Kidney (tissue), 14 donors: ENCODE measurements around the gene UPP2. TPM values are rescaled to one million over a fixed set of nuclear protein-coding genes. Genes with fewer than 3 reads are reported as not detected.

Source experiments
- DNase-seq, 5 donors: peaks; one replicate each; pipeline ENCODE4 v3.0.0-alpha.2; 2013 to 2020
- FAIRE-seq: peaks from 2 replicates; lab custom pipeline; 2012; peaks lifted over from hg19 to GRCh38; lab: Jason Lieb, UNC
- H3K27ac ChIP-seq, 2 donors: one replicate each; pipeline ENCODE4 v1.7.0; 2013; ENCODE audit warnings: low read depth in 2 of 2, low read length in 2 of 2, inconsistent platforms in 1 of 2
- H3K27me3 ChIP-seq: one replicate; pipeline ENCODE4 v1.7.1; 2013; ENCODE audit warnings: low read length, inconsistent platforms; ENCODE audit not compliant: control insufficient read depth, insufficient read depth
- H3K36me3 ChIP-seq, 3 donors: one replicate each; pipeline versions ENCODE4 v1.7.0 to v1.7.1; 2013; ENCODE audit warnings: low read length in 3 of 3, control low read depth in 1 of 3, inconsistent platforms in 1 of 3; ENCODE audit not compliant: insufficient read depth in 3 of 3, control insufficient read depth in 2 of 3
- H3K4me1 ChIP-seq, 3 donors: one replicate each; pipeline versions ENCODE4 v1.7.0 to v1.7.1; 2013; ENCODE audit warnings: low read length in 3 of 3, inconsistent platforms in 1 of 3, low read depth in 1 of 3; ENCODE audit not compliant: control insufficient read depth in 2 of 3, insufficient read depth in 2 of 3
- H3K4me3 ChIP-seq, 3 donors: one replicate each; pipeline versions ENCODE4 v1.7.0 to v1.8.1; 2013; ENCODE audit warnings: low read length in 3 of 3, control low read depth in 1 of 3, inconsistent platforms in 1 of 3
- H3K9ac ChIP-seq, 3 donors: one replicate each; pipeline versions ENCODE4 v1.7.0 to v1.7.1; 2013; ENCODE audit warnings: low read length in 3 of 3, control low read depth in 1 of 3, inconsistent platforms in 1 of 3
- H3K9me3 ChIP-seq, 3 donors: one replicate each; pipeline versions ENCODE4 v1.7.0 to v1.7.1; 2013; ENCODE audit warnings: low read length in 3 of 3, control low read depth in 1 of 3, inconsistent platforms in 1 of 3; ENCODE audit not compliant: control insufficient read depth in 2 of 3, insufficient read depth in 1 of 3
- intact Hi-C: fragments of 100-400 bp; cut with DNase I; formaldehyde crosslinking; loops from one replicate; pipeline ENCODE4 v1.11.1; 2022
- polyA plus RNA-seq: library from polyadenylated mRNA; stranded (reverse); fragments of 350-450 nt; fragmentation: Illumina TruSeq; extraction: RNeasy Lipid Tissue Mini Kit (QIAGEN cat#74804); gene quantifications from one replicate; pipeline ENCODE4 v1.2.3, GENCODE V29; 2014; ENCODE audit warnings: low read depth, low replicate concordance; ENCODE audit not compliant: insufficient read depth
- total RNA-seq: library from RNA; stranded (reverse); fragmentation: NEBNext Ultra II Directional; extraction: Animal tissue kit (Norgen Biotek cat#: 25700); gene quantifications from one replicate; pipeline ENCODE4 v1.2.1, GENCODE V29; 2021
- TF ChIP-seq, protein P1 (sequence below): IDR thresholded peaks from 3 replicates; pipeline ENCODE4 v1.5.1; 2012; ENCODE audit warnings: mild to moderate bottlenecking, moderate library complexity, borderline replicate concordance; ENCODE audit not compliant: insufficient read depth; ENCODE audit errors: extremely low read depth
- donor health status: control.
- donor health status: control.
- donor health status: control.
- donor health status: control.
- donor health status: control.
- donor health status: DM: yes; HTN: yes; CAD: no.
- donor health status: Normal renal cell carcinoma (clear cell type).

UPP2 gene
- total and polyA plus RNA-seq, 2 donors from 2014 or later = 0.19 to 20.9 TPM

DNA sequence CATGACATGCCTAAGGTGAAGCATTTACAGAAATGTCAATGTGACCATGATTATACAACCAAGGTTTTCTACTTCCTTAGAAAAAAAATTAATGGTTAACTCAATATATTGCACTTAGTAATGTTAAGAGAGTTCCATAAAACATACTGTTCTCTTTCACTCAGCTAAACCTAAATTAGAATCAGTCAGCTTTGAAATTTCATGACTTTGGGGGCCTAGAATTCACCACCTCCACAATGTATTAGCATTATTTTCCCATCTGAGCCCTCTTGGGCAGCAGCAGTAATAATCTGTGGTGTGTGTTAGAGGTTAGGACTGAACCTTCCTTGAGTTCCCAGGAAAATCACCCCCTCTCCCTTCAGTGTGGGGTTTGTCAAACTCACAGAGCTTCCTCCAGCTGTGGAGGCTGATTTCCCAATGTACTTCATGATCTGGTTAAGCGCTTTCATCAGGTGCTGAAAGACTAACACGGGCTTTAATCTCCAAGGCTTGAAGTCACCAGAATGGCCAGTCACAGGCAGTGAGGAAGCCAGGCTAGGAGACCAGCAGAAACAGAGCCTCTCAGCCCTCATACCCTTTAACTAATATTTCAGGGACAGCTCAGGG lies 7.1 kb upstream of the UPP2 start:
- peak overlapping the region; percentile 86 to 91 for H3K27ac ChIP-seq
- peak overlapping the region in 1 of 3 donors; percentile 28 for H3K9ac ChIP-seq
- H3K9me3 ChIP-seq = no peaks in the 10 kb centered on the region
- TF ChIP-seq, protein P1, sequence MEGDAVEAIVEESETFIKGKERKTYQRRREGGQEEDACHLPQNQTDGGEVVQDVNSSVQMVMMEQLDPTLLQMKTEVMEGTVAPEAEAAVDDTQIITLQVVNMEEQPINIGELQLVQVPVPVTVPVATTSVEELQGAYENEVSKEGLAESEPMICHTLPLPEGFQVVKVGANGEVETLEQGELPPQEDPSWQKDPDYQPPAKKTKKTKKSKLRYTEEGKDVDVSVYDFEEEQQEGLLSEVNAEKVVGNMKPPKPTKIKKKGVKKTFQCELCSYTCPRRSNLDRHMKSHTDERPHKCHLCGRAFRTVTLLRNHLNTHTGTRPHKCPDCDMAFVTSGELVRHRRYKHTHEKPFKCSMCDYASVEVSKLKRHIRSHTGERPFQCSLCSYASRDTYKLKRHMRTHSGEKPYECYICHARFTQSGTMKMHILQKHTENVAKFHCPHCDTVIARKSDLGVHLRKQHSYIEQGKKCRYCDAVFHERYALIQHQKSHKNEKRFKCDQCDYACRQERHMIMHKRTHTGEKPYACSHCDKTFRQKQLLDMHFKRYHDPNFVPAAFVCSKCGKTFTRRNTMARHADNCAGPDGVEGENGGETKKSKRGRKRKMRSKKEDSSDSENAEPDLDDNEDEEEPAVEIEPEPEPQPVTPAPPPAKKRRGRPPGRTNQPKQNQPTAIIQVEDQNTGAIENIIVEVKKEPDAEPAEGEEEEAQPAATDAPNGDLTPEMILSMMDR = no peak
- intact Hi-C loops = no loop called here
- no peak overlapping the region for H3K4me3 ChIP-seq
- no peaks in the 10 kb centered on the region for H3K27me3 ChIP-seq
- peaks cover 0 to 28% (median 4%) of the 10 kb centered on the region in 3 donors for H3K4me1 ChIP-seq
- H3K36me3 ChIP-seq = no peaks in the 10 kb centered on the region
- DNase-seq = peak in 4 of 5 donors; percentile 38 to 69 (median 56)
- peak; percentile 94 for FAIRE-seq

DNA sequence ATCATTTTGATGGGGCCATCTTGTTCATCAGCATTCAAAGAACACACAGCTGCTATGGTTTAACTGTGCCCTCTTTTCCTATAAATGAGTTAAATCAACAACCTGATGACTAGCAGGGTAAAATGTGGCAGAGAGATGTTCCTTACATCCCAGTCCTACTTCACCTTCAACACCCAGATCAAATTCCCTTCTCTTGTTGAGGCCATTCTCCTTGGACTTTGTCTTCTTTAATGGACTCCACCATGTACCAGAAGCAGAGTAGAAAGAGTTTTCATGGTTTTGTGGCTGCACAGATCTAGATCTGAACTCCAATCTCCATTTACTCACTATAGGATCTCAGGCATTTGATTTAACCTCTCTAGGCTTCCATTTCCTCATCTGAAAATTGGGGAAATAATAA lies 6.4 kb upstream of the UPP2 start:
- Histone ChIP-seq H3K36me3 (no peaks in the 10 kb centered on the region), H3K27ac (peak overlapping the region; percentile 86 to 91), H3K27me3 (no peaks in the 10 kb centered on the region), H3K9me3 (no peaks in the 10 kb centered on the region), H3K4me1 (peaks cover 0 to 35% (median 10%) of the 10 kb centered on the region in 3 donors), H3K4me3 (no peak overlapping the region), H3K9ac (peak overlapping the region in 1 of 3 donors; percentile 28)
- TF ChIP-seq, protein P1 = no peak
- no peak for DNase-seq
- intact Hi-C loops = no loop called here
- FAIRE-seq = no peak

DNA sequence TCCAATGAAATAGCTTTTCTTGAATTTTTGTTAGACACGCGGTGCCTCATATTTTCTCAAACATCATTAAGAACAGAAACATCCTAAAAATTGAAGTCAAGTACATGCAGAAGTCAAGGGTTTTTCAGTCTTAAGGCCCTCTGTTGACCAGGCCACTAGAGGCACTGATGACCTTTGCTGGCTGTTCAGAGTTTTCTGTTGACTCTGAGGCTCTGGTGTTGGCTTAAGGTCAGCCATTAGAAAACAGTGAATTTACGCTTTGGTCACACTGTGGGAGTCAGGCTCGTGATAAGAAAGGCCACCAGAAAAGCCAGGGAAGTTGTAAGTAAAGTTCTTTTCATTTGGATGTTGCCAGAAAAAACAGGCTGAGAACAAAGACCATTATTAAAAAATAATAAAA lies 5.8 kb upstream of the UPP2 start:
- intact Hi-C loops = no loop called here
- DNase-seq (no peak), FAIRE-seq (no peak)
- no peaks in the 10 kb centered on the region for H3K36me3 ChIP-seq
- peaks cover 0 to 41% (median 12%) of the 10 kb centered on the region in 3 donors for H3K4me1 ChIP-seq
- H3K27ac ChIP-seq = peak overlapping the region; percentile 86 to 91
- no peak overlapping the region for H3K4me3 ChIP-seq
- TF ChIP-seq, protein P1 = no peak
- no peaks in the 10 kb centered on the region for H3K27me3 ChIP-seq
- H3K9me3 ChIP-seq = no peaks in the 10 kb centered on the region
- H3K9ac ChIP-seq = no peak overlapping the region
